HG03039 (cell line): ENCODE measurements around the gene C19orf25.

ENCODE experiments used
- ATAC-seq: cut with Tn5 transposase; IDR thresholded peaks from one replicate; pipeline ENCODE4 v1.9.1; 2021; ENCODE audit warnings: mild to moderate bottlenecking, moderate library complexity; ENCODE audit not compliant: unreplicated experiment

C19orf25 gene

GRCh38 chr19:1496714-1497577 is 17.9 kb upstream of the C19orf25 start:
- no peak for ATAC-seq

GRCh38 chr19:1495799-1496713 is 17.0 kb upstream of the C19orf25 start:
- no peak for ATAC-seq

- no peak for ATAC-seq
Measured at GRCh38 chr19:1495051-1495798, 16.2 kb upstream of the C19orf25 start.

GRCh38 chr19:1494115-1494815 is 15.2 kb upstream of the C19orf25 start:
- no peak for ATAC-seq

- ATAC-seq, result no peak
Measured at GRCh38 chr19:1492474-1493006, 13.5 kb upstream of the C19orf25 start.

- ATAC-seq, result no peak
Measured at GRCh38 chr19:1491849-1492170, 12.8 kb upstream of the C19orf25 start.

- ATAC-seq, result no peak
Measured at GRCh38 chr19:1491114-1491848, 12.3 kb upstream of the C19orf25 start, which contains the start of gene REEP6. REEP6 (plus strand) TSS chr19:1491181; CDS start chr19:1491270, 89 bp downstream.

GRCh38 chr19:1490311-1491113 is 11.5 kb upstream of the C19orf25 start, which contains the start of gene PCSK4:
PCSK4 (minus strand) TSS chr19:1490350; CDS start chr19:1490346, 4 bp downstream.
- ATAC-seq, result peak; percentile 73

- no peak for ATAC-seq
Measured at GRCh38 chr19:1489463-1490310, 10.7 kb upstream of the C19orf25 start.

GRCh38 chr19:1488282-1488601 is 9.2 kb upstream of the C19orf25 start:
- no peak for ATAC-seq

- no peak for ATAC-seq
Measured at GRCh38 chr19:1487576-1488281, 8.7 kb upstream of the C19orf25 start.

GRCh38 chr19:1486720-1487575 is 7.9 kb upstream of the C19orf25 start:
- no peak for ATAC-seq

- ATAC-seq, result no peak
Measured at GRCh38 chr19:1483979-1484428, 5.0 kb upstream of the C19orf25 start.

- no peak for ATAC-seq
Measured at GRCh38 chr19:1483131-1483978, 4.3 kb upstream of the C19orf25 start.
